Right cardiac atrium (tissue), 5 donors: ENCODE measurements around the gene CCR9. TPM values are rescaled to one million over a fixed set of nuclear protein-coding genes. Genes with fewer than 3 reads are reported as not detected.

Source experiments
- ATAC-seq, 2 donors: fragments of 200-7000 bp; cut with Tn5 transposase; one replicate each; pipeline versions ENCODE4 v1.8.0 to v1.9.1; 2020; ENCODE audit warnings: moderate library complexity in 2 of 2, mild to moderate bottlenecking in 1 of 2
- DNase-seq, 3 donors: peaks; one replicate each; pipeline ENCODE4 v3.0.0-alpha.2; 2020
- H3K27ac ChIP-seq: one replicate; pipeline ENCODE4 v1.5.1; 2013; ENCODE audit warnings: mild to moderate bottlenecking, low read length, control low read depth, moderate library complexity
- H3K27me3 ChIP-seq: one replicate; pipeline ENCODE4 v1.6.1; 2013; ENCODE audit not compliant: control insufficient read depth, insufficient read depth
- H3K4me1 ChIP-seq: one replicate; pipeline ENCODE4 v1.6.1; 2013; ENCODE audit warnings: low read length; ENCODE audit not compliant: control insufficient read depth, insufficient read depth
- H3K4me3 ChIP-seq: one replicate; pipeline ENCODE4 v1.5.1; 2013; ENCODE audit warnings: low read length, control low read depth
- H3K9me3 ChIP-seq: one replicate; pipeline ENCODE4 v1.6.1; 2013; ENCODE audit warnings: low read length; ENCODE audit not compliant: control insufficient read depth
- WGBS: extraction: QIAGEN DNeasy Blood & Tissue Kit; methylation state at CpG from one replicate; pipeline ENCODE4 v1.1.7; 2013; 5-methylcytosine and 5-hydroxymethylcytosine counted together
- intact Hi-C, 4 donors: fragments of 100-400 bp; cut with DNase I; formaldehyde crosslinking; loops; one replicate each; pipeline versions ENCODE4 v1.11.0 to v1.14.0; 2022 to 2023
- polyA plus RNA-seq: library from polyadenylated mRNA; stranded (reverse); fragments of 200-250 nt; gene quantifications from one replicate; pipeline ENCODE4 v1.2.3, GENCODE V29; 2013
- total RNA-seq, 4 donors: library from RNA; stranded (reverse); fragmentation: NEBNext Ultra II Directional; extraction: Animal tissue kit (Norgen Biotek cat#: 25700); gene quantifications; one replicate each; pipeline ENCODE4 v1.2.1, GENCODE V29; 2021
- donor health status: healthy with polysubstance abuse.
- donor health status: DM: no; HTN: yes; CAD: no.
- donor health status: DM: no; HTN: no; CAD: no.
- donor health status: DM: no; HTN: yes; CAD: no; lungs with severe emphysema.
- donor health status: DM: yes; HTN: yes; CAD: no.

CCR9 gene
- total and polyA plus RNA-seq, 5 donors = not detected

- WGBS = 77% methylated on average over 7 of the region's 7 CpGs
- Histone ChIP-seq H3K9me3 (peaks cover 2% of the 10 kb centered on the region), H3K4me3 (no peak overlapping the region), H3K27ac (no peak overlapping the region), H3K4me1 (no peaks in the 10 kb centered on the region), H3K27me3 (no peaks in the 10 kb centered on the region)
- intact Hi-C loops = no loop called here
- DNase-seq (no peak), ATAC-seq (no peak)
Measured at GRCh38 chr3:45858809-45859543, 27.4 kb upstream of the CCR9 start.

GRCh38 chr3:45860481-45860880, 25.9 kb upstream of the CCR9 start:
- DNase-seq (no peak), ATAC-seq (no peak)
- H3K9me3 ChIP-seq = peaks cover 2% of the 10 kb centered on the region
- 73% methylated on average over 4 of the region's 4 CpGs for WGBS
- H3K4me1 ChIP-seq = no peaks in the 10 kb centered on the region
- intact Hi-C loops = no loop called here
- no peak overlapping the region for H3K27ac ChIP-seq
- H3K4me3 ChIP-seq = no peak overlapping the region
- H3K27me3 ChIP-seq = no peaks in the 10 kb centered on the region

GRCh38 chr3:45861043-45861719, 25.2 kb upstream of the CCR9 start:
- DNase-seq (no peak), ATAC-seq (no peak)
- Histone ChIP-seq H3K27me3 (no peaks in the 10 kb centered on the region), H3K4me1 (no peaks in the 10 kb centered on the region), H3K27ac (no peak overlapping the region), H3K9me3 (peaks cover 2% of the 10 kb centered on the region), H3K4me3 (no peak overlapping the region)
- intact Hi-C loops = no loop called here
- 53% methylated on average over 7 of the region's 7 CpGs for WGBS

- no peaks in the 10 kb centered on the region for H3K27me3 ChIP-seq
- no peak overlapping the region for H3K27ac ChIP-seq
- 71% methylated on average over 8 of the region's 8 CpGs for WGBS
- no peak overlapping the region for H3K4me3 ChIP-seq
- ATAC-seq (no peak), DNase-seq (no peak)
- H3K9me3 ChIP-seq = peaks cover 2% of the 10 kb centered on the region
- H3K4me1 ChIP-seq = no peaks in the 10 kb centered on the region
- intact Hi-C loops = no loop called here
Measured at GRCh38 chr3:45864760-45865519, 21.4 kb upstream of the CCR9 start.

GRCh38 chr3:45865563-45865962, 20.8 kb upstream of the CCR9 start:
- Histone ChIP-seq H3K27ac (no peak overlapping the region), H3K4me3 (no peak overlapping the region), H3K27me3 (no peaks in the 10 kb centered on the region), H3K9me3 (peaks cover 2% of the 10 kb centered on the region), H3K4me1 (no peaks in the 10 kb centered on the region)
- 77% methylated on average over 6 of the region's 6 CpGs for WGBS
- no peak for ATAC-seq
- intact Hi-C loops = no loop called here
- no peak for DNase-seq

- Histone ChIP-seq H3K4me3 (no peak overlapping the region), H3K4me1 (no peaks in the 10 kb centered on the region), H3K27ac (no peak overlapping the region), H3K9me3 (peaks cover 2% of the 10 kb centered on the region), H3K27me3 (peaks cover 3% of the 10 kb centered on the region)
- ATAC-seq (no peak), DNase-seq (no peak)
- intact Hi-C loops = no loop called here
- 84% methylated on average over 2 of the region's 2 CpGs for WGBS
Measured at GRCh38 chr3:45868213-45868612, 18.1 kb upstream of the CCR9 start.

- DNase-seq = no peak
- WGBS = 75% methylated on average over 2 of the region's 2 CpGs
- no peaks in the 10 kb centered on the region for H3K9me3 ChIP-seq
- no peaks in the 10 kb centered on the region for H3K4me1 ChIP-seq
- ATAC-seq = no peak
- H3K4me3 ChIP-seq = no peak overlapping the region
- no peak overlapping the region for H3K27ac ChIP-seq
- intact Hi-C loops = no loop called here
- H3K27me3 ChIP-seq = peaks cover 3% of the 10 kb centered on the region
Measured at GRCh38 chr3:45868650-45869049, 17.7 kb upstream of the CCR9 start.

GRCh38 chr3:45869638-45870037, 16.7 kb upstream of the CCR9 start:
- no peaks in the 10 kb centered on the region for H3K9me3 ChIP-seq
- H3K4me1 ChIP-seq = no peaks in the 10 kb centered on the region
- H3K27ac ChIP-seq = no peak overlapping the region
- ATAC-seq (no peak), DNase-seq (no peak)
- intact Hi-C loops = no loop called here
- WGBS = 67% methylated on average over 3 of the region's 3 CpGs
- H3K27me3 ChIP-seq = peaks cover 3% of the 10 kb centered on the region
- no peak overlapping the region for H3K4me3 ChIP-seq

GRCh38 chr3:45870099-45870498, 16.2 kb upstream of the CCR9 start:
- Histone ChIP-seq H3K4me3 (no peak overlapping the region), H3K9me3 (no peaks in the 10 kb centered on the region), H3K27ac (no peak overlapping the region), H3K4me1 (no peaks in the 10 kb centered on the region), H3K27me3 (peaks cover 3% of the 10 kb centered on the region)
- ATAC-seq (no peak), DNase-seq (no peak)
- WGBS = 77% methylated on average over 4 of the region's 4 CpGs
- intact Hi-C loops = no loop called here

- Histone ChIP-seq H3K4me3 (no peak overlapping the region), H3K4me1 (no peaks in the 10 kb centered on the region), H3K9me3 (no peaks in the 10 kb centered on the region), H3K27ac (no peak overlapping the region), H3K27me3 (peaks cover 3% of the 10 kb centered on the region)
- intact Hi-C loops = no loop called here
- WGBS = 65% methylated on average over 6 of the region's 6 CpGs
- DNase-seq (no peak), ATAC-seq (no peak)
Measured at GRCh38 chr3:45871780-45872179, 14.6 kb upstream of the CCR9 start.

- no peak for DNase-seq
- H3K27ac ChIP-seq = no peak overlapping the region
- 71% methylated on average over 2 of the region's 2 CpGs for WGBS
- no peaks in the 10 kb centered on the region for H3K4me1 ChIP-seq
- intact Hi-C loops = no loop called here
- H3K9me3 ChIP-seq = no peaks in the 10 kb centered on the region
- no peak overlapping the region for H3K4me3 ChIP-seq
- no peak for ATAC-seq
- peaks cover 3% of the 10 kb centered on the region for H3K27me3 ChIP-seq
Measured at GRCh38 chr3:45872569-45872968, 13.8 kb upstream of the CCR9 start.
